GM21723 (cell line): ENCODE results near the gene STX10.
A peak's percentile ranks its signal among the peaks of the same experiment; 100 is the strongest.
"Not testable (repeated sequence)": the region's sequence is repeated elsewhere in the genome, so short reads cannot be mapped to it uniquely, and the experiment has no call there.

Experiments used
- ATAC-seq: cut with Tn5 transposase; IDR thresholded peaks from one replicate; pipeline ENCODE4 v1.9.1; 2021; ENCODE audit warnings: mild to moderate bottlenecking, moderate library complexity; ENCODE audit not compliant: unreplicated experiment

STX10 gene

DNA sequence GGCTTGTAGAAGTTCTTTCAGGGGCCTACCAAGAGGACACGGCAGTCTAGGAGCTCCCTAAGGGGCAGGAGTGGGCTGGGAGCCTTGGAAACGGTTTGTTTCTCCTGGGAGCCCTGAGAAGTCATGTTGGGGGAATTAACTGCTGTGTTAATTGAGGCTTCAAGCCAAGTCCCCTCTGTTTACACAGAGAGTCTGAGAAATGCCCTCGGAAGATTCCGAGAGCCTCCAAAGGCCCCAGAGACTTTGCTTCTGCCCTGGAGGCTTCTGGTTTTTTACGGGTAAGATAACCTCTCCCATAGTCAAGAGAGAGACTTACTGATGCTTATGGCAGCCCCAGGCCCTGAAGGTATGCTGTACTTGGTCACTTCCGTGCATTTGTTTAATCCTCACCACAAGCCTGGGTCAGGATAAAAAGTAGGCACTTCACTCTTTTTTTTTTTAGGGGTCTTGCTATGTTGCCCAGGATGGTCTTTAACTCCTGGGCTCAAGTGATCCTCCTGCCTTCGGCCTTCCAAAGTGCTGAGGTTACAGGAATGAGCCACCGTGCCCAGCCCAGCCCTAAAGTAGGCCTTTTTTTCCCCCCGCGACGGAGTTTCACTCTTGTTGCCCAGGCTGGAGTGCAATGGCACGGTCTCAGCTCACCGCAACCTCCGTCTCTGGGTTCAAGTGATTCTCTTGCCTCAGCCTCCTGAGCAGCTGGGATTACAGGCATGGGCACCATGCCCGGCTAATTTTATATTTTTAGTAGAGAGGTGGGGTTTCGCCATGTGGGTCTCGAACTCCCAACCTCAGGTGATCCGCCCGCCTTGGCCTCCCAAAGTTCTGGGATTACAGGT is 15.2 kb upstream of the STX10 start:
- ATAC-seq: no peak

- no peak for ATAC-seq
Measured at GRCh38 chr19:13164343-13165161, 14.4 kb upstream of the STX10 start.

DNA sequence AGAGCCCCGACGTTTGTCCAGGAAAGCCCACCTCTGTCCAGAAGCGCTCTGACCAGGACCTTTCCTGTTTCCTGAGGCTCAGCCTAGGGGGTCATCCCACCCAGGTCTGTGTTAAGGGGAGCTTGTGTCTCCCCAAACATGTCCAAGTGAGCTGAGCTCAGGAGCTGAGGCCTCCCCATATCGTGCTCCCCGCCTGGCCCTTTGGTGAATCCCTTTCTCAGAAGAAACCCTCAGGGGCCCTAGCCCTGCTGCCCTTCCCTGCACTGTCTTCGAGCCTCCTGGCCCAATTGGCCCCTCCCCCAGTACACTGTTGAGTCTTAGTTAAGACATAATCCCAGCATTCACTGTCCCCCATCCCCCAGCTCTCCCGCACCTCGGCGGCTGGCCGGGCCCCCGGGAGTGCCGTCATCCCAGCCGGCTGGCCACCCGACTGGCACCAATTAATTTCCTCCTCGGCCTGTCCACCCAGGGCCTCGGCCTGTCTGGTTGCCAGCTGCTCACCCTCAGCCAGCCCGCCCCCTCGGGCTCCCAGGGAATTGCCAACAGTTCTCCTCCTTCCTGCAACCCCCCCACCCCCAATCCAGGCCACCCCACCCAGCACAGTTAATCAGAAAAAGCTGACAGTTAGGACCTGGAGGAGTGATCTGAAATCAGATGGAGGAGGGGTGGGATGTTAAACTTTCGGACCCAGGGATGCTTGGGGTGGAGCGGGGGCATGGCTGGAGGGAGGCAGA is 13.6 kb upstream of the STX10 start:
- no peak for ATAC-seq

- ATAC-seq: peak; percentile 57
Measured at GRCh38 chr19:13162724-13163608, 12.8 kb upstream of the STX10 start.

- no peak for ATAC-seq
Measured at GRCh38 chr19:13160557-13160956, 10.4 kb upstream of the STX10 start.

- no peak for ATAC-seq
Measured at GRCh38 chr19:13159713-13160112, 9.5 kb upstream of the STX10 start.

GRCh38 chr19:13155472-13156359 is 5.5 kb upstream of the STX10 start:
- ATAC-seq: no peak

DNA sequence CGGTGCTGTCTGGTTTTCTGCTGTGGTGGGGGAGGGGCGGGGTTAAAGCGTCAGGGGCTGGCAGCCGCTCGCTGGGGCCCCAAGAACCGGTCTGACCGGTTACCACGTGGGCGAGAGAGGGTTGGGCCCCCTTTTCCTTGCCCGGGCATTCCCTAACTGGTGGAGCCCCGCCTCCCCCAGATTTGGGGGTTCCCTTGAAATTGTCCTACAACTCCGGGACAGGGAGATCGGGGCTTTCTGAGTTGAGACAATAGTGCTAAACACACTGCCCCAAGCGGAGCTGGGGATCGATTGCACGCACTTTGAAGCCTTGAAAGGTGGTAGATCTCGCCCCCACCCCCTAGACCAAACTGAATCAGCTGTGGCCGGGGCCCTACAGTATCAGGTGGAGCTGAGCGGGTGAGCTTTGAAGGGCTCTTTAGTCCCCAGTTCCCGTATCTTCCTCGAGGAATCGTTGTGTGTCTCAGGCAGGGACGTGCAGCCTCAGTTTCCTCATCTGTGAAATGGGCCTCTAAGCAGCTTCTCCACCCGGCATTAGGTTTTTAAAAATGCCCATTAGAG is 4.8 kb upstream of the STX10 start:
- ATAC-seq: no peak

- ATAC-seq: no peak
Measured at GRCh38 chr19:13154241-13154778, 4.1 kb upstream of the STX10 start.

- ATAC-seq: no peak
Measured at GRCh38 chr19:13153569-13154240, 3.5 kb upstream of the STX10 start.

DNA sequence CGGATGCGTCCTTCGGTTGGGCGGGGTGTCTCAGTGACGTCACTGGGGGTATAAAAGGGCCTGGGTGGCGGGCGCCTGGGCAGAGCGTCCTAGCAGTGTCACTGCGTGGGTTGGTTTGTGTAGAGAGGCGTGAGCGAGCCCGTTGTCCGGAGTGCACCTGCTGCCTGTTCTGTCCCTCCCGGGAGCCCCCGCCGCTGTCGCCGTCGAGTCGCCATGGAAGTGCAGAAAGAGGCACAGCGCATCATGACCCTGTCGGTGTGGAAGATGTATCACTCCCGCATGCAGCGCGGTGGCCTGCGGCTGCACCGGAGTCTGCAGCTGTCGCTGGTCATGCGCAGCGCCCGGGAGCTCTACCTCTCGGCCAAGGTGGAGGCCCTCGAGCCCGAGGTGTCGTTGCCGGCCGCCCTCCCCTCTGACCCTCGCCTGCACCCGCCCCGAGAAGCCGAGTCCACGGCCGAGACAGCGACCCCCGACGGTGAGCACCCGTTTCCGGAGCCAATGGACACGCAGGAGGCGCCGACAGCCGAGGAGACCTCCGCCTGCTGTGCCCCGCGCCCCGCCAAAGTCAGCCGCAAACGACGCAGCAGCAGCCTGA is 2.9 kb upstream of the STX10 start:
- peak; percentile 32 for ATAC-seq

- ATAC-seq: peak; percentile 8
Measured at GRCh38 chr19:13152356-13152973, 2.3 kb upstream of the STX10 start.

DNA sequence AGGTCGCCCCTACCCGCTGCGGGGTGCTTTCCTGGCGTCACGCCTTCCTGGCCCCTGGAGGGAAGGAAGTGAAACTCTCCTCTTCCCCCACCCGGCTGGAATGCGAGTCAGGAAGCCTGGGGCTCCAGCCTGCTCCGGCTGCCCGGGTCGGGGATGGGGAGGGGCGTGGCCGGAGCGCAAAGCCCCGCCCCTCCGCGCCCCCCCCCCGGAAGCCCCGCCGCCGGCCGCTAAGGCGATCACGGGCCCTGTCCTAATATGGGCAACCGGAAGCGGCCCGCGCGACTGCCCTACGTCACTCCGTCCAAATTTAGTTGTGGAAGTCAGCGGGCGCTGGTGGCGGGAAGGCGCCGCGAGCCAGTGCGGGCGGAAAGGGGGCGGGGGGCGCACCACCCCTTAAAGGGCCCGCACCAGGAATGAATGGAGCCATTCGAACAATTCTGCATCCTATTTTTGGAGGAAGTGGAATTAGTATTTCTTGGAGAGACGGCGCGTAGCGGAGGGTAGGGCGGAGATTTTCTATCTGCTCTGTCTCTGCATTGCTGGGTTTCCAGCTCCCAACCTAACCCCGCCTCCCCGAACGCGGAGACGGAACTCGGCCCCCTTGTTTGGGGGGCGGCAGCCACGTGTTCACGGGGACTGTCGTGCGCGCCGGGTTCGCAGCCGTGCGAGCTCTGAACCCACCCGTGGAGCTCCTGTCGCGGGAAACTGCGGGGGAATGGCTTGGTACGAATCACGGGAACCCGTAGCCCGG is 1.6 kb upstream of the STX10 start:
- peak; percentile 34 for ATAC-seq

DNA sequence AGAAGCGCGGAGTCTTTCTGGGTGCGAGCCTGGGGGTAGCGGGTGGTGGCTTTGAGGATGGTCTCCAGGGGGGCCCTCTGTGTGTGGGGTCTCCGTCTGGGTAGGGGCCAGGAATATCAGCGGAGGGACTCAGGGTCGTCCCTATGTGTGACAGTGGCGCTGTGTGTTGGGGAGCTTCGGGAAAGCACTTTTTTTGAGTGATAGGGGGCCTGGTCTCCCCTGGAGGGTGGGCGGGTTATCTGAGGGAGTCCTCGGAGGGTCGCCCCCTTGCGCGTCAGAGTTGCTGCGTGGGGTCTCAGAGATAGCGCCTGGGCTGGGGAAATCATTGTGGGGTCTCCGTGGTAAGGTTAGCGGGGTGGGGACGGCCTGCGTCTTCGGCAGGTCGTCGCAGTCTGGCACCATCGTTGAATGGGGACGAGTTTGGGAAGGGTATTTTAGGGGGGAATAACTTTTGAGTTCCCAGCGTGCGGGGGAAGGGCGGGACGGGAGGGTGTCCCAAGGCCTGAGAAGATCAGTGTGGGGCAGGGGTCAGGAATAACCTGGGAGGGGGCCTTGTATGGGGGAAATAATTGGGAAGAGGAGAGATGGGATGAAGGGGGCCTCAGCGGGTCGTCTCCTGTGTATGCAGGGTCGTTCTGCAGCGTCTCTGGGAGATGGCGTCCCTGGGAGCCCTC is 893 bp upstream of the STX10 start:
- ATAC-seq: no peak

DNA sequence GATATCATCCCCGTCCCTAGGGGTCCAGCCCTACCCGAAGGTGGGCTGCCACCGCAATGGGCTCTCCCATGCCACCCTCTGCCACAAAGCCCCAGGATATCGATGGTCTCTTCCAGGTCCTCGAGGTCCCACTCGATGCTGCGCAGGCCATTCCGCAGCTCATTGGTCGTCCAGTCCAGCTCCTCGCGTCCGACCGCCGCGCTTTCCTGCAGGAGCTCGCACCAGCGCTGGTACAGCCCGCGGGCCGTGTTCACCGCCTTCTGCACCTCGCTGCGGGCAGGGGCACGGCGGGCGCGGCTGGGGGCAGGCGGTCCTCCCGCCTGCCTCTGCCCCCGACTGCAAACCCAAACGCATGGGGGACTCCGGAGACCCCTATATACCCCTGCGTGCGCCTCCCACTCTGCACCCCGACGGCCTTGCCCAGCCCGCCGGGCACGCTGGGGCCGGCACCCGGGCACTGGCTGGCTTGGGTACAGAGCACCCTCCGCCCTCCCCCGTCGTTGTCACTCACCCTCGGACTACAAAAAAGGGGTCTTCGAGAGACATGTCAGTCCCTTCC is 468 bp downstream of the STX10 start:
- ATAC-seq: peak; percentile 2

- ATAC-seq: not testable (repeated sequence)
Measured at GRCh38 chr19:13149173-13149627, 975 bp downstream of the STX10 start.
